Colonic mucosa (tissue), 4 donors: ENCODE measurements around the gene AQP5. TPM values are rescaled to one million over a fixed set of nuclear protein-coding genes. Genes with fewer than 3 reads are reported as not detected.

Experiments used
- DNase-seq: peaks from one replicate; pipeline ENCODE4 v3.0.0-alpha.2; 2020
- H3K27ac ChIP-seq: fragments of 200-600 bp; one replicate; pipeline ENCODE4 v1.8.0; 2021
- H3K27me3 ChIP-seq: fragments of 200-600 bp; one replicate; pipeline ENCODE4 v1.8.0; 2021
- H3K36me3 ChIP-seq: fragments of 200-600 bp; one replicate; pipeline ENCODE4 v1.8.0; 2021
- H3K4me1 ChIP-seq: fragments of 200-600 bp; one replicate; pipeline ENCODE4 v1.8.0; 2021; ENCODE audit warnings: mild to moderate bottlenecking
- H3K4me3 ChIP-seq: fragments of 200-600 bp; one replicate; pipeline ENCODE4 v1.8.0; 2021
- H3K9ac ChIP-seq, 2 donors: one replicate each; pipeline ENCODE4 v1.7.0; 2013; ENCODE audit warnings: control low read depth in 2 of 2, low read depth in 2 of 2, low read length in 2 of 2
- H3K9me3 ChIP-seq: fragments of 200-600 bp; one replicate; pipeline ENCODE4 v1.8.0; 2021
- CTCF ChIP-seq: fragments of 200-600 bp; IDR thresholded peaks from one replicate; pipeline ENCODE4 v1.8.0; 2022; ENCODE audit warnings: antibody characterized with exemption, mild to moderate bottlenecking
- intact Hi-C: fragments of 100-400 bp; cut with DNase I; formaldehyde crosslinking; loops from one replicate; pipeline ENCODE4 v1.14.1; 2022
- total RNA-seq, 2 donors: library from RNA; stranded (reverse); fragmentation: NEBNext Ultra II Directional in 1 of 2; extraction: Animal tissue kit (Norgen Biotek cat#: 25700) in 1 of 2; gene quantifications; one replicate each; pipeline ENCODE4 v1.2.1, GENCODE V29; 2021
- donor health status: healthy.
- donor health status: DM: no; HTN: no; CAD: no.
- donor health status: DM: no; HTN: no; CAD: no.

Gene AQP5
- total RNA-seq, 2 donors from 2014 or later = not detected

GRCh38 chr12:50005175-50005574 is 43.5 kb downstream of the AQP5 start:
- H3K36me3 ChIP-seq = no peaks in the 10 kb centered on the region
- H3K27ac ChIP-seq = no peak overlapping the region
- no peak for TF ChIP-seq CTCF
- no peak overlapping the region for H3K9ac ChIP-seq
- no peak overlapping the region for H3K4me3 ChIP-seq
- intact Hi-C loops = no loop called here
- no peaks in the 10 kb centered on the region for H3K4me1 ChIP-seq
- H3K27me3 ChIP-seq = no peaks in the 10 kb centered on the region
- H3K9me3 ChIP-seq = no peaks in the 10 kb centered on the region
- no peak for DNase-seq

GRCh38 chr12:50006280-50006679 is 44.6 kb downstream of the AQP5 start:
- Histone ChIP-seq H3K27ac (no peak overlapping the region), H3K4me1 (no peaks in the 10 kb centered on the region), H3K4me3 (no peak overlapping the region), H3K9me3 (no peaks in the 10 kb centered on the region), H3K36me3 (no peaks in the 10 kb centered on the region), H3K9ac (no peak overlapping the region), H3K27me3 (no peaks in the 10 kb centered on the region)
- TF ChIP-seq CTCF = no peak
- no peak for DNase-seq
- intact Hi-C loops = no loop called here

GRCh38 chr12:50006754-50007442 is 45.2 kb downstream of the AQP5 start:
- H3K36me3 ChIP-seq = no peaks in the 10 kb centered on the region
- H3K27ac ChIP-seq = no peak overlapping the region
- DNase-seq = no peak
- no peak for TF ChIP-seq CTCF
- no peaks in the 10 kb centered on the region for H3K4me1 ChIP-seq
- H3K27me3 ChIP-seq = no peaks in the 10 kb centered on the region
- intact Hi-C loops = no loop called here
- H3K9me3 ChIP-seq = no peaks in the 10 kb centered on the region
- H3K9ac ChIP-seq = no peak overlapping the region
- H3K4me3 ChIP-seq = no peak overlapping the region

- H3K27ac ChIP-seq = no peak overlapping the region
- H3K9me3 ChIP-seq = no peaks in the 10 kb centered on the region
- H3K9ac ChIP-seq = no peak overlapping the region
- no peak for DNase-seq
- no peaks in the 10 kb centered on the region for H3K4me1 ChIP-seq
- intact Hi-C loops = no loop called here
- no peaks in the 10 kb centered on the region for H3K36me3 ChIP-seq
- no peaks in the 10 kb centered on the region for H3K27me3 ChIP-seq
- no peak for TF ChIP-seq CTCF
- H3K4me3 ChIP-seq = no peak overlapping the region
Observed at GRCh38 chr12:50013361-50014147, 51.9 kb downstream of the AQP5 start.

- Histone ChIP-seq H3K27ac (no peak overlapping the region), H3K9ac (no peak overlapping the region), H3K4me1 (no peaks in the 10 kb centered on the region), H3K9me3 (no peaks in the 10 kb centered on the region), H3K36me3 (no peaks in the 10 kb centered on the region), H3K4me3 (no peak overlapping the region), H3K27me3 (no peaks in the 10 kb centered on the region)
- TF ChIP-seq CTCF = no peak
- intact Hi-C loops = no loop called here
- no peak for DNase-seq
Observed at GRCh38 chr12:50014342-50014741, 52.7 kb downstream of the AQP5 start.

Other genes starting within 250 kb of the AQP5 start
- 1,000 to 10,000 TPM in 1 of 2 donors, 100 to 1,000 TPM in 1; 868 to 1,024 TPM for gene TMBIM6, start 220.3 kb upstream of the AQP5 start, total RNA-seq
- 1 to 10 TPM; 2.4 to 4.1 TPM for gene NCKAP5L, start 133.5 kb upstream of the AQP5 start, total RNA-seq
- 1 to 10 TPM; 3.3 to 3.7 TPM for gene BCDIN3D, start 118.8 kb upstream of the AQP5 start, total RNA-seq
- 1 to 10 TPM; 2.8 to 3.6 TPM for gene FAIM2, start 58.0 kb upstream of the AQP5 start, total RNA-seq
- not detected for gene AQP2, start 11.1 kb upstream of the AQP5 start, total RNA-seq
- gene AQP6, start 11.1 kb downstream of the AQP5 start, total RNA-seq = not detected
- 10 to 100 TPM; 36.2 to 83.8 TPM for gene RACGAP1, start 63.6 kb downstream of the AQP5 start, total RNA-seq
- 1 to 10 TPM; 1.0 to 1.1 TPM for gene ASIC1, start 95.7 kb downstream of the AQP5 start, total RNA-seq
- gene SMARCD1, start 123.5 kb downstream of the AQP5 start, total RNA-seq = 10 to 100 TPM; 30.6 to 43.9 TPM
- gene GPD1, start 142.1 kb downstream of the AQP5 start, total RNA-seq = 1 to 10 TPM; 2.1 to 3.4 TPM
- gene COX14, start 150.4 kb downstream of the AQP5 start, total RNA-seq = 10 to 100 TPM; 74.4 to 86.8 TPM
- 10 to 100 TPM; 17.6 to 19.4 TPM for gene CERS5, start 205.5 kb downstream of the AQP5 start, total RNA-seq